ENCODE results near the gene CBX1. TPM values are rescaled to one million over a fixed set of nuclear protein-coding genes. Genes with fewer than 3 reads are reported as not detected.

The CBX1 gene
- total RNA-seq, 2 experiments from 2014 or later = 56.8 to 60.0 TPM

DNA sequence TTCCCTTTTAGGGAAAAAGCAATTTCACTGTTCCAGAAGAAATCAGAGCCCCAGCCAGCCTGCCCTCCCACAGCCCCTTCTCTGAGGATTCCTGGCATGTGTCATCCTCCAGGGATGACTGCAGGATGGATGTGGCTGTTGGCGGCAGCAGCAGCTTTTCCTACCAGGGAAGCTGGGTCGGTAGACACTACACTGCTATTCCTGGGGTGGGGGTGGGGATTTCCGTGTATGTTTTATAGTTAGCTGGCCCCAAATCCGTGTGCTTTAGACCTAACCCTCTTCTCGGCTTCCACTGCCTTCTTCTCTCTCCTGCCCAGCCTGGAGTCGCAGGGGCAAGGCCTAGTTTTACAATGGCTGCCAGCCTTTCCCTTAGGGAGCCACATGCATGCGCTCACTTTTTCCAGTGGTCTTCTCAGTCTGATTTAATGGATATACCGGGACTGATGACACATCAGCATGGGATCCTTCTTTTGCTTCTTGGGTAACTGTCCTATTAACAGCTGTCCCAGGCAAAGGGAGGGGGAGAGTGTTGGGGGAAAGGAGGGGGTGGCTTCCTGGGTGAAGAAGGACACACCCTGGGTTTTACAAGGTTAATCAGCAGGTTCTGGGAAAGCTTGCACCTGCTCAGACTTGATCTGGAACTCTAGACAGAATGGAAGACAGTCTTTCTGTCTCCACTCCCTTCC lies 55.8 kb downstream of the CBX1 start:
- POLR2A ChIA-PET = interaction anchor here (0.5 kb wide), 1 partner anchor 72 kb away, joined by 3 read pairs; no protein-coding TSS in a partner anchor
- CTCF ChIA-PET = interaction anchor here (1.0 to 6.1 kb wide), 3 partner anchors 9 to 28 kb away, joined by 3 to 28 read pairs (median 19); partner anchors contain the start of gene COPZ2

DNA sequence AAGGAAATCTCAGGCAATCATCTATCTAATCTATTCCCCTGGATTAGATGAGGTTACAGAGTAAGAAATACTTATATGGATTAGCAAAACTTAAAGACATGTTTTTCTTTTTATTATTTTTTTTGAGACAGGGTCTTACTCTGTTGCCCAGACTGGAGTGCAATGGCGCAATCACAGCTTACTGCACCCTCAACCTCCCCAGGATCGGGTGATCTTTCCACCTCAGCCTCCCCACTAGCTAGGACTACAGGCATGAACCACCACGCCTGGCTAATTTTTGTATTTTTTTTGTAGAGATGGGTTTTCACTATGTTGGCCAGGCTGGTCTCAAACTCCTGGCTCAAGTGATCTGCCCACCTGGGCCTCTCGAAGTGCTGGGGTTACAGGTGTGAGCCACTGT lies 56.4 kb downstream of the CBX1 start:
- ChIA-PET CTCF (interaction anchor here (0.7 to 6.1 kb wide), 3 partner anchors 9 to 19 kb away, joined by 3 to 28 read pairs (median 8); no protein-coding TSS in a partner anchor), POLR2A (interaction anchor here (0.5 to 1.3 kb wide), 2 partner anchors 73 to 74 kb away, joined by 3 read pairs; no protein-coding TSS in a partner anchor)

DNA sequence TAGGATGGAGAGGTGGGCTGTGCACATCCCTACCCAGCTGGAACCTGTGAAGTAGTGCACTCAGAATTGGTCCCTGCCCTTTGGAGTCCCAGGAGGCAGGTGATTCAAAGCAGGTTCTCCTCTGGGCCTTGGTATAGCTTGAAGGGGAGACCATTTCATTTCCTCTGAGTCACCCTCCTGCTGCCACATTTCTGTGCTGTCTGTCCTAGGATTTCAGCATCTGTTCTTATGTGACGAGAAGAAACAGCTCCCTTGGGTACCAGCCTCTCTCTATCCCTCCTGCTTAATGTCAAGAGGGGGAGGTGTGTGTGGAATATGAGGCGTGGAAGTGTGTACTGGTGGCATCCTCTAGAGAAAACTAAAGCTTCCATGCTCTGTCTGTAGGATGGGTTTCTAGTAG lies 58.1 kb downstream of the CBX1 start:
- ChIA-PET CTCF (interaction anchor here (1.3 to 1.7 kb wide), 2 partner anchors 18 to 24 kb away, joined by 3 to 7 read pairs; no protein-coding TSS in a partner anchor), POLR2A (no interaction called here)

DNA sequence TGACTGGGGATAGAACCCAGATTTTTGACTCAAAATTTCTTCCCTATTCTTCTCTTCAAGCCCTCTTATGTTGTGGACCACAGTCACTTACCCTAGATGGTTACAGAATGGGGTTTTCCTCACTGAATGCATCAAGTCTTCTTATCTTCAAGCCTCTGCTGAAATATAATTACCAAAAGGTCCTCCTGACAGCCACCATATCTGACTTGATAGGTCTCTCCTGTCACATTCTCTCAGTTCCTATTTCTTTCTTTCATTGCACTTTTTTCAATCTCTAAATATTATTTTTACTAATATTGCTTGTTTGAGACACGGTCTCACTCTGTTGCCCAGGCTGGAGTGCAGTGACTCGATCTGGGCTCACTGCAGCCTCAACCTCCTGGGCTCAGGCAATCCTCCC lies 62.6 kb downstream of the CBX1 start:
- ChIA-PET POLR2A (no interaction called here), CTCF (interaction anchor here (1.3 kb wide), 1 partner anchor 12 kb away, joined by 3 read pairs; no protein-coding TSS in a partner anchor)

DNA sequence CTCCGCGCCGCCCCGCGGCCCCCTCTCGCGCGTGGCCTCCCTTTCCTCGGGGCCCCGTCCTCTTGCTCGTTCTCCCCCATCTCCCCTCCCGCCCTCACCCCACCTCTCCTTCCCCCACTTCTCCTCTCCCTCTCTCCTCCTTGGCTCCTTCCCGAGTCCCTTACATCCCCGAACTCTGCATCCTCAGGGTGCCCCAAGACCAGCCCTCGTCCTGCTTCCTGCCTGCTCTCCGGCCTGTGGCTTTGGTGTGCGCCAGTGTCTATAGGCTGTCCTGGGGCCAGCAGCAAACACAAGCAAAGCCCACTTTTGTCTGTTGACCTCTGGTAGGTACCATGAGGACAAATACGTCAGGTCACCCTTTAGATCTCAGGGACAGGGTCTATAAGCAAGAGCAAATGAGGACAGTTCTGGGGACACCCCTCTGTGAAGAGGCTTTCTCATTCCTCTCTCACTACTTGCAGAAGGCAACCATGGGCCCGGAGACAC lies 63.4 kb downstream of the CBX1 start:
- ChIA-PET POLR2A (interaction anchor here (0.6 to 1.4 kb wide), 2 partner anchors 11 to 87 kb away, joined by 3 to 6 read pairs; no protein-coding TSS in a partner anchor), CTCF (interaction anchor here (1.3 to 2.4 kb wide), 4 partner anchors 9 to 70 kb away, joined by 3 to 19 read pairs (median 10); partner anchors contain the start of genes NFE2L1 and SNX11)

DNA sequence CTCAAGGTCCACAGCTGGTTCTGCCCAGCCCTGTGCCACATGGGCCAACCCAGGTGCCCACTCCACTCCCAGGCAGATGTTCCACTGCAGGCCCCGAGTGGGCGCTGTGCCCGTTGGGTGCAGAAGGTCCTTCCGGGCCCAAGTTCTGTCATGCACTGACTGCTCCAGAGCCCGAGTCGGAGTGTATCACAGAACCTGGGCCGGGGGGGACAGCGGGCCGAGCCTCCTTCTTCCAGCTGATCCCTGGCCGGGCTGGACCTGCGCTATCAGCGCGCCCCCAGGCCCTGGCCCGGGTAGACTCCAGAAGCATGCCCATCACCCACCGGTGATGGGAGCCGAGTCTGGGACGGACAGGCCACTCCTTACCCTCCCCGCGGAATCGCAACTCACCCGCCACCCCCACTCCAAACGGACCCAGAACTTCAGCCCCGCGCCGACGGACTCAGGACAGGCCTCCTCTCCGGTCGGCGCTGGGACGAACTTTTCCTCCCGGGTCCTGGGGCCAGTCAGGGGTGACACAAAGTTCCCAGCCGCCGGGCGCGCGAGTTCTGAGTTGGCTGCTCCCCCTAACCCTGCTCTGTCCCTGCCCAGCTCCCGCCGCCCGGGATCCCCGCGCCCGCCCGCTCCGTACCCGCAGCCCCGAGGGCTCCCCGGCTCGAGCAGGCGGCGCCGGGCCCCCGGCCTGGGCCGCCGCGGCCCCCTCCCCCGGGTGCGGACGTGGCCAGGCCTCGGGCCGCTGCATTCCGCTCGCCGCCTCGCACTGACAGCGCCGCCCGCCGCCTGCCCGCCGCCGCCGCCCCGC lies 64.0 kb downstream of the CBX1 start, which contains the start of gene COPZ2:
Gene COPZ2 (minus strand): TSS at position 762 of the 802 bp plus-strand sequence. CDS start 20 bp downstream, at position 742.
- ChIA-PET POLR2A (interaction anchor here (1.2 to 1.4 kb wide), 2 partner anchors 11 to 12 kb away, joined by 4 to 6 read pairs; no protein-coding TSS in a partner anchor), CTCF (interaction anchor here (1.1 to 2.4 kb wide), 8 partner anchors 7 to 71 kb away, joined by 3 to 19 read pairs (median 4); partner anchors contain the start of genes NFE2L1 and SNX11)

DNA sequence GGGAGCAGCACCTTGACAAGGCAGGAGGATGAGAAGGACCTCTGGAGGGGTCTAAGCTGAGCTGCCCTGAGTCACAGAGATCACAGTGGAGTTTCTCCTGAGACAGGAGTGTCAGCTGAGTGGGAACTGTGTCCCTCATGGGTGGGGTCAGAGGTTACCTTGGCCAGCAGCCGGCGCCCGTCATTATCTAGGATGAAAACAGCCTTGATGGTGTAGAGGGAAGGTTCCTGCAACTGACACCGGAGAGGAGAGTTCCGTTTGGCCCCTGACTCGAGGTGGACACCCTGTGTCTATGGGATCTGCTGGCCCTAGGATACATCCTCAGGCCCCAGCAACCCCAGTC lies 64.6 kb downstream of the CBX1 start:
- ChIA-PET POLR2A (interaction anchor here (1.2 kb wide), 1 partner anchor 10 kb away, joined by 4 read pairs; no protein-coding TSS in a partner anchor), CTCF (interaction anchor here (1.1 to 2.4 kb wide), 8 partner anchors 8 to 71 kb away, joined by 3 to 19 read pairs (median 4); partner anchors contain the start of genes NFE2L1 and SNX11)

DNA sequence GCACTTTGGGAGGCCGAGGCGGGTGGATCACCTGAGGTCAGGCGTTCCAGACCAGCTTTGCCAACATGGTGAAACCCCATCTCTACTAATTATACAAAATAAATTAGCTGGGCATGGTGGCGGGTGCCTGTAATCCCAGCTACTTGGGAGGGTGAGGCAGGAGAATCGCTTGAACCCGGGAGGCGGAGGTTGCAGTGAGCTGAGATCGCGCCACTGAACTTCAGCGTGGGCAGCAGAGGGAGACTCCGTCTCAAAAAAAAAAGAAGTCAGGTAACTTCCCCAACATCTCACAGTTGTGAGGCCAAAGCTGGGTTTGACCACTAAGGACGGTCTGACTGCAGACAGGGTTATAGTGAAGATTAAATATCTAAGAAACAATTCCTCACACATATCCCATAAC lies 66.5 kb downstream of the CBX1 start:
- ChIA-PET CTCF (interaction anchor here (0.6 to 1.2 kb wide), 3 partner anchors 9 to 98 kb away, joined by 3 to 4 read pairs (median 3); no protein-coding TSS in a partner anchor), POLR2A (interaction anchor here (0.6 to 0.8 kb wide), 3 partner anchors 14 to 74 kb away, joined by 3 to 4 read pairs (median 3); no protein-coding TSS in a partner anchor)

DNA sequence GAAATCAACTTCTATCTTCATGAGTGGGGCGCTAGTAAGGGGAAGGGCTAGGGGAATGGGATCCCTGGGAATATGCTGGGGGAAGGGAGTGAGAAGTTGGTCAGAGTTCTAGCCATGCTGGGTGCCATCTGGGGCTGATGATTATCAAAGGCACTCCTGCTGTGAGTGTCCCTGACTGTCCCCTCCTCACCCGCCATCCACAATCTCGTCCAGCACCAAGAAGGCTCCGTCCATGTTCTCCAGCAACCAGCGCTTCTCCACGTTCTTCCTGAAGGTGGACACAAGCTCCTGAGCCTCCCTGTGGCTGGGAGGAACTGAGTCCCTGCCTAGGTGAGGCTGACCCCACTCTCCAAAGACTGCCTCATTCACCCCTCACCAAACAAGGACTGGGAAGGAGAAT lies 69.3 kb downstream of the CBX1 start:
- ChIA-PET POLR2A (no interaction called here), CTCF (interaction anchor here (0.6 to 1.0 kb wide), 2 partner anchors 48 to 83 kb away, joined by 3 read pairs; no protein-coding TSS in a partner anchor)

DNA sequence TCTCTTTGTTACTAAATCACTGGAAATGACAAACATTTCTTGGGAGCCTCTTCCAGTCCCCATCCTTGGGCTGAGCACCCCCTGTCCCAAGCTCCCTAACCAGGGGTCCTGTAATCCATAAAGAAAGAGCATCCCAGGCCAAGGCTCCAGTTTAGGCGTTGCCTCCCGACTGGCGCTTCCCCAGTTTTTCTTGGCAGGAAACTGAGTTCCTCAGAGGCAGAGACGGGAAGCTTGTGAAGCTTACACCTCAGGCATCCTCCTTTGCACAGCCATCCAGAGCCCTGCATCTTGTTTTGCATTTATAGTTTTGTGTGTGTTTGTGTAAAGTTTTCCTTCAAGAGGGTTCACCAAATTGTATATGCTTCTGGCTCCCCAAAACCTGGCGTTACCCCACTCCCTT lies 70.7 kb downstream of the CBX1 start:
- POLR2A ChIA-PET = no interaction called here

DNA sequence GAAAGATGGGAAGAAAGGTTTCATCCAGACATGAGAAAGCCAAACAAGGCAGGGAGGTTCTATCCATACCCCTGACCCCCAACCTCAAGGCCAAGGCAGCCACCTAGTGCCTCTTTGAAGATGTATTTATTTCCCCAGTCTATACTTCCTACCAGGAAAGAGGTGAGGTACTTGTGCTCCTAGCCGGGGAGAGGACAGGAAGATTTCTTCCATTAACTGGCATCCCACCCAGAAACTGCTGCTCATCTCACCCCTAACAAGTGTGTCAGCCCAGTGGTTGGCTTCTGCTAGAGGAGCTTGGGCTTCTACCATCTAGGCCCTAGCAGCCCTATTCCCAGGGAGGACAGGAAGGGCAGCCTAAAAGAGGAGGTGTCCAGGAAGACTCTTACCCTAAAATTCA lies 72.5 kb downstream of the CBX1 start:
- ChIA-PET POLR2A (no interaction called here), CTCF (interaction anchor here (0.6 kb wide), 1 partner anchor 49 kb away, joined by 4 read pairs; no protein-coding TSS in a partner anchor)

More for the DNA sequence above, 70.7 kb downstream of the CBX1 start:
- CTCF ChIA-PET = interaction anchor here (1.6 kb wide), 1 partner anchor 17 kb away, joined by 4 read pairs; the partner anchor contains the start of gene NFE2L1

DNA sequence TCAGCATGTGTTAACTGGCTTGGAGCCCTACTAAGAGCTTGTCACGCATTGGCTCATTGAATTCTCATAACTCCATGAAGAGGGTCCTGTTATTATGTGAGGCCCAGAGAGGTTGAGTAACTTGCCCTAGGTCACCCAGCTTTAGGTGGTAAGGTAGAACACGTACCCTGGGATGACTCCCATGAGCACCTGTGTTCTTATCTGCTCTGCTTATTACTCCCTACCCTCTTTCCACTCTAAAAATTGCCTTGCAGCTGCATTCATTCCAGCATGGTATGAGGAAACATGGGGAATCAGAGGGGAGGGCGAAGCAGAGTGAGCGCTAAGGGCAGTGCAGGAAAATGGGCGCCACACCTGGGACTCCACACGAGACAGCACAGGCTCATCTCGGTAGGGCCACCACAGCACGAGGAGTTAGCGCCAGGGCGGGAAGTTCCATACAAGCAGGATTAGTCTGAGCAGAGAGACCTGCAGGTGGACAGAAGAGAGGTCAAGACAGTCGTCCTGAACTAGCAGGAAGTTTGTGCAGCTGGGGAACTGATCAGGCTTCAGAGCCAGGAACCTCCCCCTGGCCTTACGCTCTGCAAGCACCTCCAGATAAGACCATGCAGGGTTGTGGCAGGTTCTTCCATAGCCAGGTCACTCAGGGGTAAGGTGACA lies 73.8 kb downstream of the CBX1 start:
- ChIA-PET CTCF (interaction anchor here (0.9 to 3.4 kb wide), 16 partner anchors 9 to 605 kb away, joined by 3 to 54 read pairs (median 5); partner anchors contain the start of genes HOXB5 and NFE2L1), POLR2A (interaction anchor here (1.3 kb wide), 1 partner anchor 10 kb away, joined by 4 read pairs; no protein-coding TSS in a partner anchor)

DNA sequence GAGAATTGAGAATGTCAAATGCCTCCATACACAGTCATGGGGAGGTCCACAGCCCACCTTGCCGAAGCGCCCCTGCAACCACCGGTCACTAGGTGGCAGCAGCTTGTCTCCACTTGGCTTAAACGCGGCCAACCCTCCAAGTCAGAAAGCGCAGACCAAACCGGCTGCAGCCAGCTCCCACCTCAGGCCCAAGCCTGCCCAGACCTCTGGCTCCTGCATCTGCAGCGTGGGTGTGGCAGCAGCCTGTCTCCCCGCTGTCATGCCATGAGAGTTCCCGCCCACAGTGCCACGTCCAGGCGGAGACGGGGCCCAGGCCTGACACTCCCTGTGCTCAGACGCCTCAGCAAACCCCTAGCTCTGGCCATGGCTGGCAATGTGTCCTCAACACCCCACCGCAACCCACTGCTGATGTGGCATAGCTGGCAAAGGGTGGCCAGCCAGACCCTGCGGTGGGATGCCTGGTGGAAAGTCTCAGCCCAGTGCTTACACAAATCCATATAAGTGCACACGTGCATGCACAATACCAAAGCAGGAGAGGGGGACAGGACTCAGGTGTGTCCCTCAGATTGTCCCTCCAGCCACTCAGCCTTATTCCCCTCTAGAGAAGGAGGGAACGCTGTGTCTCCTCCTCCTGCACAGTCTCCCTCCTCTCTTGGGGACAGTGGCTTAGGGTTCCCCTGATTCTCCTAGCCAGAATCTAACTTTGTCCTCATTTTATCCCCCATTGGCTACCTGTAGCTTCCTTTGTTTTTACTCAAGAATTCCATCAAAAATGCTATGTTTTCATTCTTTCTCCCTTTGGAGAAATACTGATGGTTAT lies 74.6 kb downstream of the CBX1 start:
- ChIA-PET CTCF (interaction anchor here (0.7 to 3.4 kb wide), 22 partner anchors 9 to 605 kb away, joined by 3 to 54 read pairs (median 5); partner anchors contain the start of genes COPZ2, HOXB5 and NFE2L1), POLR2A (interaction anchor here (1.3 kb wide), 1 partner anchor 10 kb away, joined by 4 read pairs; no protein-coding TSS in a partner anchor)

DNA sequence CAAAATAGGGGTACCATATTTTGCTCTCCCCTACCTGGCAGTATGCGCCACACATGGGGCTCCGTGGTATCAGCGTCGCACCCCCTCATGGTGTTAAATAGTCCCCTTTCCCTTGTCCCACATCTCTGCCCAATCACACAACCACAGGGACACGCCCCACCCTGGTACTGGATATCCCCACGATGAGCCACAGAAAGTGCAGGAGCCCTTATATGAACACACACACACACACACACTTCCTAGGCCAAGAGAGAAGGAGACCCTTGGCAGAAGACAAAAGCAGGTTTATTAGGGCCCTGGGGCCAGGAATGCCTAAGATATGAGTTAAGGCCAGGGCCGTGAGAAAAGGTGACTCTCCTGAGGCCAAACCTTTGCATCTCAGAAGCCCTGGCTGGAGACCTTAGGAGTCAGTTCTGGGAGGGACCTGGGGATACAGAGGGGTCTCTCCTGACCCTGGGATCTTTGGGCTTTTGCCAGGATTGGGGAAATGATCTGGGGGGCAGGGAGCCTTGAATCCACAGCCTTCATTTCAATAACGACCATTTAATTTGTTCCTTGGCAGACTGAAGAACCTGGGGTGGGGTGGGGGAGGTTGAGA lies 75.3 kb downstream of the CBX1 start:
- CTCF ChIA-PET = interaction anchor here (0.6 to 3.4 kb wide), 26 partner anchors 8 to 582 kb away, joined by 3 to 54 read pairs (median 5); partner anchors contain the start of genes CDK5RAP3, COPZ2, HOXB5 and NFE2L1
- POLR2A ChIA-PET = interaction anchor here (1.3 kb wide), 1 partner anchor 11 kb away, joined by 4 read pairs; no protein-coding TSS in a partner anchor

DNA sequence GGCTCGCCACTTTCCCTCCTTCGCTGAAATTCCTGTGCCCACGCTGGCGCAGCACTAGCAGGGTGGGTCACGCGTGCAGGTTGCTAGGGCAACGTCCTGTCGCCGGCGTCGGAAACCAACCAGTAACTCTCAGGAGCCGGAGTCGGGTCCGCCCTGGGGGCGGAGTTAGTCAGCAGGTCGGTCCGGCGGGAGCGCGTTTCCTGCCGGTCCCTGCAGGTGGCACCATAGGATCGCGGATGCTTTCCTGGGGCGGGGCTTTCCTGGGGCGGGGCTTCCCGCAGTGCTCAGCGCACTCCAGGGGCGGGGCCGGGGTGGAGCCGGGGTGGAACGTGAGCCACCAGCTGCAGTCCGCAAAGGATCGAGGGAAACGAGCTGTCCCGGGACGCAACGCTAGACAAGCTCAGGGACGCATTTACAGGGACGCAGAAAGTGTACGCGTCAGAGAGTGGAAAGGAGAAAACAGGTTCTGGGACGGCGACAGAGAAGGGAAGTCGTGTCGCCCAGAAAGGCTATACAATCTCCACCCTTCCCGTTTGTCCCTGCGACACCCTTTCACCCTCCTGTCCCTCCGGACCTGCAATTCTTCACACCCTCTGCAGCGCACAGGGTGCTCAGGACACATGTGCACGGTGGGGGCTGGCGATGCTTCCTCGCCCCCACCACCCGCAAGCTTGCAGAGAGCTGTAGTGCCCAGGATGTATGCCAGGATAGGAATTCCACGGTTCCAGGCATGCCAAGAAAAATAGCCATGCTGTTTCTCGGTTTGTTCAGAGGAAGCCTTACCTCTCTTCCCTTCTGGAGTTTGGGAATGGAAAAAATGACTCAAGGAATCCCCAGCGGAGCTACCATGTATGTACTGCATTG lies 76.0 kb downstream of the CBX1 start:
- POLR2A ChIA-PET = no interaction called here
- CTCF ChIA-PET = interaction anchor here (0.5 to 3.4 kb wide), 21 partner anchors 7 to 583 kb away, joined by 3 to 54 read pairs (median 4); partner anchors contain the start of genes CDK5RAP3, COPZ2, HOXB5 and NFE2L1

Measured in activated CD8-positive, alpha-beta memory T cell treated with anti-CD3 and anti-CD28 coated beads for 36 hours (primary cell).